Activated CD4-positive, alpha-beta T cell treated with anti-CD3 and anti-CD28 coated beads for 24 hours (primary cell): ENCODE results near the gene HPRT1.
A peak's percentile ranks its signal among the peaks of the same experiment; 100 is the strongest.
"Not testable (repeated sequence)": the region's sequence is repeated elsewhere in the genome, so short reads cannot be mapped to it uniquely, and the experiment has no call there.

Experiments used
- DNase-seq, 2 donors: peaks; one replicate each; pipeline ENCODE4 v3.0.0-alpha.2; 2020; ENCODE audit warnings: low read depth in 2 of 2

The HPRT1 gene

DNA sequence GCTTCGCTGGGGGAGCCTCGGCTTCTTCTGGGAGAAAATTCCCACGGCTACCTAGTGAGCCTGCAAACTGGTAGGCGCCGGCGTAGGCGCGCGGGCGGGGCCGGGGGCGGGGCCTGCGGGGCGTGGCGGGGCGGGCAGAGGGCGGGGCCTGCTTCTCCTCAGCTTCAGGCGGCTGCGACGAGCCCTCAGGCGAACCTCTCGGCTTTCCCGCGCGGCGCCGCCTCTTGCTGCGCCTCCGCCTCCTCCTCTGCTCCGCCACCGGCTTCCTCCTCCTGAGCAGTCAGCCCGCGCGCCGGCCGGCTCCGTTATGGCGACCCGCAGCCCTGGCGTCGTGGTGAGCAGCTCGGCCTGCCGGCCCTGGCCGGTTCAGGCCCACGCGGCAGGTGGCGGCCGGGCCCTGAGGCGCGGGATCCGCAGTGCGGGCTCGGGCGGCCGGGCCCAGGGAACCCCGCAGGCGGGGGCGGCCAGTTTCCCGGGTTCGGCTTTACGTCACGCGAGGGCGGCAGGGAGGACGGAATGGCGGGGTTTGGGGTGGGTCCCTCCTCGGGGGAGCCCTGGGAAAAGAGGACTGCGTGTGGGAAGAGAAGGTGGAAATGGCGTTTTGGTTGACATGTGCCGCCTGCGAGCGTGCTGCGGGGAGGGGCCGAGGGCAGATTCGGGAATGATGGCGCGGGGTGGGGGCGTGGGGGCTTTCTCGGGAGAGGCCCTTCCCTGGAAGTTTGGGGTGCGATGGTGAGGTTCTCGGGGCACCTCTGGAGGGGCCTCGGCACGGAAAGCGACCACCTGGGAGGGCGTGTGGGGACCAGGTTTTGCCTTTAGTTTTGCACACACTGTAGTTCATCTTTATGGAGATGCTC lies at the start of gene HPRT1:
Gene HPRT1, plus strand, starts transcription at position 161 of the 857 bp plus-strand sequence. Its CDS starts 147 bp downstream, at position 308.
- DNase-seq: peak; percentile 53

GRCh38 chrX:134416087-134416486 lies 43.9 kb upstream of the HPRT1 start:
- DNase-seq: no peak

DNA sequence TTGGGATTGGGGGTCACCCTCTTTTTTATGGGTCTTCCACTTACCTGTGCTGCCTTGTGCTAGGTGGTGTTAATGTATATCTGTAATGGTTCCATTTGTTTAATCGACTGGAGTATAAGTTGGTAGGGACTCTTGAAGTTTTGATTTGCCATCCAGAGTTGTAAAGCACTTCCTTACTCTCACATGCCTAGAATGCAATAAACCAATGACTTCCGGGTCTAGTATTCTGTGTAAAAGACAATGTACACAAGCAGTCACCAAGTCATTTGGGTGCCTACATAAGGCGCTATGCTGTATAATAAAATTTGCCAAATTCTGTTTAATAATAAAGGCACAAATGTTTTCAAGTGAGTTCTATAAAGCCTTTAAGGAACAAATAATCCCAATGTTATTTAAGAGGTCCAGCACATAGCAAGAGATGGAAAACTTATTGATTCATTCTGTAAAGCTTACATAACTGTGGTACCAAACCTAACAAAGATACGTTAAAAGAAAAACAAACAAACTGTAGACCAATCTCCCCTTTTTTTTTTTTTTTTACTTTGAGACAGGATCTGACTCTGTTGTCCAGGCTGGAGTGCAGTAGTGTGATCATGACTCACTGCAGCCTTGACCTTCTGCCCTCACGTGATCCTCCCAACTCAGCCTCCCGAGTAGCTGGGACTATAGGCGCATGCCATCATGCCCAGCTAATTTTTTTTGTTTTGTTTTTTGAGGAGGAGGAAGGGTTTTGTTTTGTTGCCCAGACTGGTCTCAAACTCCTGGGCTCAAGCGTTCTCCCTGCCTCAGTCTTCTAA lies 41.5 kb upstream of the HPRT1 start:
- no peak for DNase-seq

- no peak for DNase-seq
These were observed 40.2 kb upstream of the HPRT1 start for GRCh38 chrX:134419784-134420183.

DNA sequence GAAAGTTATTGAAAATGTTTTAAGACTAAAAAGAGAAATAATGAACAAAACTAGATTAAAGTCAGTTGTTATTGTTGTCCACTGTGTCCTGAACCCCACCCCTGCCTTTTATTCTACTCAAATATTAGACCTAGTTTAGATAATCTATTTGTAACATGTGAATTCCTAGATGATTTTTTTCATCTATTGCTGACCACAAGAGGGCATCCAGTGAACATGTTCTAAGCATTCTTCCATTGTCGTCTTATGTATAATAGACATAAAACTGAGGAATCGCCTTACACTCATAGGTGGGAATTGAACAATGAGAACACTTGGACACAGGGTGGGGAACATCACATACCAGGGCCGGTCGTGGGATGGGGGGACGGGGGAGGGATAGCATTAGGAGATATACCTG lies 36.4 kb upstream of the HPRT1 start:
- no peak for DNase-seq

DNA sequence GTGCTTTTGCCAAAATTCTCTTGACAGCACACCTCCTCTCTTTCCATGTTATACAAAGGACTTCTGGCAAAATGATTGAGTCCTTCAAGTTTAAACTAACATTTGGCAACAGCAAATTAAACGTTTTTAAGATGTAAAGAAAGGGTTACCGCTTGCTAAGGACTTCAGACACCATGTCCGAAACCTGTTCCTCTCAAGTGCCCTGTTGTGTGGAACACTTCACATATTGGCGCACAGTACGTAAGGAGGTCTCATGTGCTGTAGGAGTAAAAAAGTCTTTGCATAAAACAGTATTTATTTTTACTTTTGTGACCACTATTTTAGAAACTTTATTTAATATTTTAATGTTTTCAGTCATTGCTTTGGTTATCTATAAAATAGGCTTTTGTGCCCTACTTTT lies 33.7 kb upstream of the HPRT1 start:
- no peak for DNase-seq

DNA sequence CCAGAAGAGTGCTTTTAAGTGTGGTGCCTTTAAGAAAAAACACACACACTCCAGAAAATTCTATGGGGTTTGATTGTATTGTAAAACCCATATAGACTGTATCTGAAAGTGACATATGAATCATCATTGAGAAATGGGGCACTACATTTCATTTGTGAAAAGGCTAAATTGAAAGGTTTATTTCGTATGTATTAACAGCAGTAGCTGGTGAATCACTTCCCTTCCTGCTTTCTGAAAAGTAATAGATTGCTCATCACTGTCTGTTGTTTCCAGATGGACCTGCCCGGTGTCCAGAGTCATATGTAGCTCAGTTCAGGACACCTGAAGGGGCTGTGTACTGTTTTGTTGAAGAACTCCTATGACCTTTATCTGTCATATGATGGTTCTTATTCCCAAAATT lies 28.1 kb upstream of the HPRT1 start:
- no peak for DNase-seq

DNA sequence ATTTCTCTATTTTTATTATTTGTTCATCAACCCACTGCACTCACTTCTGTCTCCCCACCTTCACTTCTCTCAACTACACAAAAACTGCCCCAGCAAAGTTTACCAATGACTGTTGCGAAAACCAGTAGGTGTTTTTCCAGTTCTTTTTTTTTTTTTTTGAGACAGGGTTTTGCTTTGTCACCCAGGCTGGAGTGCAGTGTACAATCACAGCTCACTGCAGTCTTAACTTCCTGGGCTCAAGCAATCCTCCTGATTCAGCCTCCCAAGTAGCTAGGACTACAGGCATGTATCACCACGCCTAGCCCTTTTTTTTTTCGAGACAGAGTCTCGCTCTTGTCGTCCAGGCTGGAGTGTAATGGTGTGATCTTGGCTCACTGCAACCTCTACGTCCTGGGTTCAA lies 24.1 kb upstream of the HPRT1 start:
- no peak for DNase-seq

DNA sequence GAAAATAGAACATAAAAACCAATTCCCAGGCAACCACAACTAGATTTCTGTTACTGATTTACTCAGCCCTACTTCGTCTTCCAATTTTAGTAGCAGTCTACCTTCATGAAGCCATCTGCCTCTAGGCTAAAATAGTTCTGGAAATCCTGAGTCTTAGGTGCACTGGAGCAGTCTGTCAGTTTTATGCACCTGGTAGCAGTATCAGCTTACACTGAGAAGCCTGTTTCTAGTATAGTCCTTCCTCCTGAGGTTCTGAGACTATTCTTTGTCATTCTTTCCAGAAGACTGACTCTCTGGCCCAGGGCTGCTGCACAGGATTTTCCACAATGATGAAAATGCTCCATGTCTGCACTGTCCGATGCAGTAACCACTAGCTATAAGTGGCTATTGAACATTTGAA lies 16.9 kb upstream of the HPRT1 start:
- DNase-seq: no peak

DNA sequence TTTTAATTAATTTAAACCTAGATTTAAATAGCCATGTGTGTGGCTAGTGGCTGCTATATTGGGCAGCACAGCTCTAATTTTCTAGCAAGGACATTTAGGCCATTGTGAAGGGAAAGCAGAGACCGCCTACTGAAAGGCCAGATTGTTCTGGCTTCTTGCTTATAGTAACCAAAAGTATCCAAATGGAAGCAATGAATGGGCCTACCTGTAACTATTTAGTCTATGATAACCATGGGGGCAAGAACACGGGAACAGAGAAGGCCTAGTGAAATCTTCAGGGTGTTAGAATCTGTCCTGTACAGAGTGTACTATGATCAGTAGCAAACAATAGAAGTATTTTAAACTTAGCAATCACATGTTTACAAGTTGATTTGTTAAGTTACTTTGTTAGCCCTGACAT lies 16.5 kb upstream of the HPRT1 start:
- DNase-seq: no peak

GRCh38 chrX:134444681-134445080 lies 15.3 kb upstream of the HPRT1 start:
- DNase-seq: no peak

GRCh38 chrX:134452596-134452995 lies 7.4 kb upstream of the HPRT1 start:
- DNase-seq: no peak

GRCh38 chrX:134453631-134454030 lies 6.3 kb upstream of the HPRT1 start:
- no peak for DNase-seq

DNA sequence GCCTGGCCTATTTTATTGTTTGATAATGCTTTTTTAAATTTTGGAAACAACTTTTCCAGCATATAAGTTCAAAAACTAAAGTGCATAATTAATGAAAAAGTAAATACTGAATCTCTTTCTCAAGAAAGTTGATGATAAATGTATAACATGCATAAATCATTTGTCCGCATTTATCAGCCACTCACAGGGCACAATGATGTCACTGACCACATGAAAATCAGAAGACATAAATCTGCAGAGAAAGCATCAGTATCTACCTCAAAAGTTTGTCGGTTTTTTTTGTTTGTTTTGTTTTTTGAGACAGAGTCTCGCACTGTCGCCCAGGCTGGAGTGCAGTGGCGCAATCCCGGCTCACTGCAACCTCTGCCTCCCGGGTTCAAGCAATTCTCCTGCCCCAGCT lies 5.5 kb upstream of the HPRT1 start:
- no peak for DNase-seq

GRCh38 chrX:134457708-134458107 lies 2.3 kb upstream of the HPRT1 start:
- no peak for DNase-seq

DNA sequence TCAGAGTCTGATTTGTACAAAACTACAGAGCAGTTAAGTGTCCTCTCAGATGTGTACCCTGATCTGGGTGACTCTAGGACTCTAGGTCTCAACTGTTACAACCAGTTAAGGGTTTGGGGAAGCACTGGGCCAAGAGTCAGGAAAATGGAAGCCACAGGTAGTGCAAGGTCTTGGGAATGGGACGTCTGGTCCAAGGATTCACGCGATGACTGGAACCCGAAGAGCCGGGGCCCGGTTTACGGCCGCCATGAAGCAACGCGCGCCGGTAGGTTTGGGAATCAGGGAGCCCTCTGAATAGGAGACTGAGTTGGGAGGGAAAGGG lies 321 bp upstream of the HPRT1 start:
- no peak for DNase-seq

DNA sequence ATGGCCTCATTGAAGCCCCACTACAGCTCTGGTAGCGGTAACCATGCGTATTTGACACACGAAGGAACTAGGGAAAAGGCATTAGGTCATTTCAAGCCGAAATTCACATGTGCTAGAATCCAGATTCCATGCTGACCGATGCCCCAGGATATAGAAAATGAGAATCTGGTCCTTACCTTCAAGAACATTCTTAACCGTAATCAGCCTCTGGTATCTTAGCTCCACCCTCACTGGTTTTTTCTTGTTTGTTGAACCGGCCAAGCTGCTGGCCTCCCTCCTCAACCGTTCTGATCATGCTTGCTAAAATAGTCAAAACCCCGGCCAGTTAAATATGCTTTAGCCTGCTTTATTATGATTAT lies 876 bp downstream of the HPRT1 start:
- DNase-seq: no peak

GRCh38 chrX:134461437-134461836 lies 1.5 kb downstream of the HPRT1 start:
- DNase-seq: no peak

GRCh38 chrX:134462927-134463326 lies 3.0 kb downstream of the HPRT1 start:
- no peak for DNase-seq

- DNase-seq: not testable (repeated sequence)
These were observed 4.5 kb downstream of the HPRT1 start for GRCh38 chrX:134464453-134464852.

DNA sequence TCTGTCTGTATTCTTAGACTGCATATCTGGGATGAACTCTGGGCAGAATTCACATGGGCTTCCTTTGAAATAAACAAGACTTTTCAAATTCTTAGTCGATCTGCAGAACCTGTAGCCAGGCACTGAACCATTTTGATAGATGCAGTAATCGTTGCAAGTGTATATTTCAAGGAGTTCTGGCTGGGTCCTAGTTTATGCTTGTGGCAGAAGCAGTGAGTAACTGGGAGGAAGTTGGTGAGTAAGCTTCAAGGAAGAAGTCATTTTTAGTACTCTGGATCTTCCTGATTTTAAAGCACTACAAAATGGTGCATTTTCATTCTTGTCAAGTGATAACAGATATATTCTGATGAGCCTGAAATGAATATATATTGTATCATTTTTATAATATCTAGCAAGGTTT lies 9.5 kb downstream of the HPRT1 start:
- no peak for DNase-seq

- DNase-seq: no peak
These were observed 10.0 kb downstream of the HPRT1 start for GRCh38 chrX:134470013-134470412.

DNA sequence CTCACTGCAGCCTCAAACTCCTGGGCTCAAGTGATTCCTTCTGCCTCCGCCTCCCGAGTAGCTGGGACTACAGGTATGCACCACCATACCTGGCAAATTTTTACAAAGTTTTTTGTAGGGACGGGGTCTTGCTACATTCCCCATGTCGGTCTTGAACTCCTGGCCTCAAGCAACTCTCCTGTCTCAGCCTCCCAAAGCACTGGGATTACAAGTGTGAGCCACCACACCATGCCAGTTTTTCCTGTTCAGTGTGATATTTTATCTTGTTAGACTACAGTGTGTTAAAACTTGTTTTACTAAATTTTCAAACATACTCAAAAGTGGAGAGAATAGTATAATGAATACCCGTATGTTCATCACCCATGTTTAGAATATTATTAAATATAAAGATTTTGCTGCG lies 12.1 kb downstream of the HPRT1 start:
- DNase-seq: no peak
